Adipocyte (in vitro differentiated cells): ENCODE measurements around the gene TOMM20.
"Not testable (repeated sequence)": the region's sequence is repeated elsewhere in the genome, so short reads cannot be mapped to it uniquely, and the experiment has no call there.

Experiments
- DNase-seq: peaks from one replicate; pipeline ENCODE4 v3.0.0-alpha.2; 2015; ENCODE audit warnings: low read depth
- H3K27me3 ChIP-seq: replicated peaks from 2 replicates; pipeline ENCODE4 v1.7.0; 2013; ENCODE audit warnings: mild to moderate bottlenecking, low read length, moderate library complexity; ENCODE audit not compliant: control insufficient read depth, insufficient read depth
- H3K36me3 ChIP-seq: 2 replicates; pipeline ENCODE4 v1.7.0; 2013; ENCODE audit warnings: low read length, mild to moderate bottlenecking, moderate library complexity; ENCODE audit not compliant: control insufficient read depth, insufficient read depth, severe bottlenecking
- H3K4me1 ChIP-seq: 2 replicates; pipeline ENCODE4 v1.7.0; 2013; ENCODE audit warnings: mild to moderate bottlenecking, low read length, moderate library complexity; ENCODE audit not compliant: control insufficient read depth, insufficient read depth
- H3K4me3 ChIP-seq: 2 replicates; pipeline ENCODE4 v1.7.0; 2013; ENCODE audit warnings: mild to moderate bottlenecking, low read length, moderate library complexity
- H3K9ac ChIP-seq: 2 replicates; pipeline ENCODE4 v1.7.0; 2013; ENCODE audit warnings: mild to moderate bottlenecking, low read length, moderate library complexity
- H3K9me3 ChIP-seq: 2 replicates; pipeline ENCODE4 v1.7.0; 2013; ENCODE audit warnings: mild to moderate bottlenecking, low read length, moderate library complexity; ENCODE audit not compliant: control insufficient read depth

The TOMM20 gene

DNA sequence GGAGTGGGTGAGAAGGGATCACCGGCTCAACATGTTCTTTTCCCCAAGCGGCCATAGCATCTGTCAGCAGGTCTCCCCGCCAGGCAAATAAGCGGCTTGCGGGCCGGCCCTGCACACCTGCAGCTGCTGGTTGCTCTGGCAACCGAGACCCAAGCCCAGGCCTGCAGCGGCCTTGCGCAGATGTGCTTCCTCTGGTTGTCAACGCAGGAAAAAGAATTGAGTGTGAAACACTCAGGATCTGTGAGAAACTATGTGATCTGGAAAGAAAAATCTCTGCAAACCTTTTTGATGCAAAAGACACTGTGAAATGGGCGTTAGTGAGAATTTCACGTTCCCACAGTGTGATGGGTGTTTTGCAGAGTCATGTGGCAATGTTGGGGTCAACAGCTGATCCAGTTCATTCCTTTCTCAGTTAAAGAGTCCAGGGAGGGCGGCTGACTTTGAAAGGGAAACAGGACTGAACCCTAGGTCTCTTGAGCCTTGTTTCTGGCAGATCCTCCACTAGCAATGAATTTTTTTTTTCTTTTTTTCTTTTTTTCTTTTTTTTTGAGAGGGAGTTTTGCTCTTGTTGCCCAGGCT lies 28.4 kb downstream of the TOMM20 start:
- no peak for DNase-seq
- no peak overlapping the region for H3K4me3 ChIP-seq
- peaks cover 14% of the 10 kb centered on the region for H3K4me1 ChIP-seq
- H3K27me3 ChIP-seq, result no peaks in the 10 kb centered on the region
- no peaks in the 10 kb centered on the region for H3K9me3 ChIP-seq
- H3K9ac ChIP-seq, result no peak overlapping the region
- H3K36me3 ChIP-seq, result no peaks in the 10 kb centered on the region

DNA sequence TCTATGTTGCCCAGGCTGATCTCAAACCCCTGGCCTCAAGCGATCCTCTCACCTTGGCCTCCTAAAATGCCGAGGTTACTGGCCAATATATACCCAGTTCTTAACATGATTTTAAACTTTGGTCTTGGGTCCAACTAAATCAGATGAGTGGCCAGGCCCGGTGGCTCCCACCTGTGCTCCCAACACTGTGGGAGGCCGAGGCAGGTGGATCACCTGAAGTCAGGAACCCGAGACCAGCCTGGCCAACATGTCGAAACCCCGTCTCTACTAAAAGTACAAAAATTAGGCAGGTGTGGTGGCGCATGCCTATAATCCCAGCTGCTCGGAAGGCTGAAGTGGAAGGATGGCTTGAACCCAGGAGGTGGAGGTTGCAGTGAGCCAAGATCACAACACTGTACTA lies 29.6 kb downstream of the TOMM20 start:
- Histone ChIP-seq H3K36me3 (no peaks in the 10 kb centered on the region), H3K9me3 (no peaks in the 10 kb centered on the region), H3K9ac (no peak overlapping the region), H3K4me3 (no peak overlapping the region), H3K4me1 (peaks cover 7% of the 10 kb centered on the region), H3K27me3 (no peaks in the 10 kb centered on the region)
- no peak for DNase-seq

DNA sequence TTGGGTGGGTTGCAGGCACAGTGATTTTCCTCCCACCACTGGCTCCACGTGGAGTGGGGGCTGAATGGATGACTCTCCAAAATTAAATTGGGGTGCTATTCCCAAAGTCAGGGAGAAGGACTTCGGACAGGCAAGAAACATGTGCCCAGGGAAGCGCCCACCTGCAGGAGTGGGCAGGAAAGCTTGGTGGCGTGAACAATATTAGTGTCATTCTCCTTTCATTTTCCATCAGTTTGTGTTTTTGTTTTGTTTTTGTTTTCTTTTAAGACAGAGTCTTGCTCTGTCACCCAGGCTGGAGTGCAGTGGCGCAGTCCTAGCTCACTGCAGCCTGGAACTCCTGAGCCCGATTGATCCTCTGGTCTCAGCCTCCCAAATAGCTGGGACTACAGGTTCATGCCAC lies 30.1 kb downstream of the TOMM20 start:
- Histone ChIP-seq H3K9me3 (no peaks in the 10 kb centered on the region), H3K4me3 (no peak overlapping the region), H3K4me1 (peaks cover 6% of the 10 kb centered on the region), H3K9ac (no peak overlapping the region), H3K36me3 (no peaks in the 10 kb centered on the region), H3K27me3 (no peaks in the 10 kb centered on the region)
- DNase-seq, result no peak

DNA sequence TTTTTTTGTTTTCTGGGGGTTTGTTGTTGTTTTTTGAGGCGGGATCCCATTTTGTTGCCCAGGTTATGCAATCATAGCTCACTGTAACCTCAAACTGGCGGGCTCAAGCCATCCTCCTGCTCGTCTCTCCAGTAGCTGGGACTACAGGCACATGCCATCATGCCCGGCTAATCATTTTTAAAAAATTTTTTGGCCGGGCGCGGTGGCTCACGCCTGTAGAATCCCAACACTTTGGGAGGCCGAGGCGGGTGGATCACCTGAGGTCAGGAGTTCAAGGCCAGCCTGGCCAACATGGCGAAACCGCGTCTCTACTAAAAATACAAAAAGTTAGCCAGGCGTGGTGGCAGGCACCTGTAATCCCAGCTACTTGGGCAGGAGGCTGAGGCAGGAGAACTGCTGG lies 31.1 kb downstream of the TOMM20 start:
- H3K9me3 ChIP-seq, H3K9ac ChIP-seq, H3K36me3 ChIP-seq, H3K4me3 ChIP-seq, DNase-seq, H3K27me3 ChIP-seq: not testable (repeated sequence)
- peaks cover 14% of the 10 kb centered on the region for H3K4me1 ChIP-seq

DNA sequence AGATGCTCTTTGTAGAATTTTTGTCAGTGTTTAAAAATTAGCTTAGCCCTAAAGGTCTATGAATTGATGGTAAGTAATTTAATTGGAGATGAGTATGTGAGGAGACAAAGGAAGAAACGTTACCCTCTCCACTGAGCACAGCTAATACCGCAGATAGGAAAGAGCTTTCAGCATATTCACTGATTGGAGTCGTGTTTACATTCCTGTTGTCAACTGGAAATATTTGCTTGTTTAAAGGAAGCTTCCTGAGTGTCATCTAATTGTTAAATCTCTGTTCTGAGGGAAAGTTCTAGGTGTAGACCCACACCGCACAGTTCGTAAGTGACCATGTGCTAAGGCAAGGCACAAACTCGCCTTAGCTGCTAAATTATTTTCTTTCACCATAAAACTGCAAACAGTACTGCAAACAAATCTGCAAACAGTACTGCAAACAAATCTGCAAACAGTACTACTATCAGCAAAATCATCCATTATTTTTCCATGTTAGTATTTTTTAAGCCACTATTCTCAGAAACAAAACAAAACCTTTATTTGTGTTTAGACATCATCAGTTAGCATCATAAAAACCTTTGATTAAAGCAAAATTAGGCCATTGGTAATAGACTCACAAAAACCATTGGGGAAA lies 32.6 kb downstream of the TOMM20 start:
- Histone ChIP-seq H3K27me3 (no peaks in the 10 kb centered on the region), H3K9me3 (no peaks in the 10 kb centered on the region), H3K9ac (no peak overlapping the region), H3K4me3 (no peak overlapping the region), H3K36me3 (no peaks in the 10 kb centered on the region), H3K4me1 (peaks cover 10% of the 10 kb centered on the region)
- DNase-seq, result no peak

DNA sequence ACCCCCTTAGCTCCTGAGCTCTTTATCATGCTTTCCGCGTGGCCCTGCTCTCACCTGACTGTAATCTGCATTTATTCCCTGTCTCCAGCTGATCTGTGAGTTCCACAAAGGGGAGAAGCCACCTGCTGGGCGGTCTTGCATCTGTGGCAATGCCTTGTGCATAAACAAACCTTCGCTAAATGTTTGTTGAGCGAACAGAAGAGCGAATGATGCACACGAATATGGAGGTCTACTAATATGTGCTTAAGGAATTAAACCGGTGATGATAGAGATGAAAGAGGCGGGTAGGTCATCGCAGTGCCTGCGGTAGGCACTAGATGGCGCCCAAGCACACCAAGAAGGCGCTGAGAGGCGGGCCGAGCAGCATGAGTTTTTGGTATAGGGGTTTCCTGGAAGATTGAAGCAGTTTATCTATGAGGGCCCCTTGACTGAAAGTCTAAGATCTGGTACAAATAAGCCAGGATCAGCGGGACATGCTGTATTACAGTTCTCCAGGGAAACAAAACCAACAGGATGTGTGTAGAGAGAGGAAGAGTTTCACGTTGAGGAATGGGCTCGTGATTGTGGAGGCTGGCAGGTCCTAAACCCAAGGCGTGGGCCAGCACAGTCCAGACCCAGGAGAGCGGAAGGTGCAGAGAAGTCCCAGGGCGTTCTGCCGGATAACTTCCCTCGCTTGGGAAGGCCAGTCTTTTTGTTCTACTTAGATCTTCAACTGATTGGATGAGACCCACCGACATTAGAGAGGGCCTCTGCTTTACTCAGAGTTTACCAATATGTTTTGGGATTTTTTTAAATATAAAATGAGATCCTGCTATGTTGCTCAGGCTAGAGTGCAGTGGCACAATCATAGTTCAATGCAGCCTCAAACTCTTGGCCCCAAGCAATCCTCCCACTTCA lies 34.7 kb downstream of the TOMM20 start:
- Histone ChIP-seq H3K9ac (peak overlapping the region; percentile 76), H3K4me3 (peak overlapping the region; percentile 74), H3K36me3 (no peaks in the 10 kb centered on the region), H3K27me3 (no peaks in the 10 kb centered on the region), H3K9me3 (no peaks in the 10 kb centered on the region), H3K4me1 (peaks cover 15% of the 10 kb centered on the region)
- peak; percentile 86 for DNase-seq

DNA sequence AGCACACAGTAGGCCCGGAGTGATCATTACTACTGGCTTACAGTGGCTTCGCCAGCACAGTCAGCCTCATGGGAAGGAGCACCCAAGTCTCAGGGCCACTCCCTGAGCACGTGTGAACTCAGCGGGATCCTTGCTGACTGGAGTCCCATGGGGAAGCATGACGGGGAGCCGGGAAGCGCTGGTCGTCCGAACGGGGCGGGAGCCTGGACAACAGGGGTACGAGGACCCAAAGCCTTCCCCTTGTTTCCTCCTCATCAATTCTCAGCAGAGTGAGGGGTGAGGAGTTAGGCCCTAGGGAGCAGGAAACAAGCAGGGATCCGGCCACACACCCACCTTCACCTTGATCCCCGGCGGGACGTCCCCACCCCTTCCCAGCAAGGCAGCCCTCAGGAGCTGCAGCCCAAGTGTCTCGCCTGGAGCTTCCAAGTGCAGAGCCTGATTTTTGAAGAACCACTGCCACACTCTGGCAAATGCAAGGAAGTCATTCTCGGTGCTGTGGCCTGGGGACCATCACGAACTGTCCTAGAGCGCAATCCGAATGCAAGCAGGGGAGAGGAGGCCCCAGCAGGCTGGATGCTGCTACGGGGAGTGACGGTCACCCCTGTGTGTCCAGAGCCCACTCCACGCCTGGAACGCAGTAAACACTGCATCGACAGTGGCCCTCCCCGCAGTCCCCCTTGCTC lies 35.5 kb downstream of the TOMM20 start:
- H3K4me3 ChIP-seq, result peak overlapping the region; percentile 74
- H3K36me3 ChIP-seq, result no peaks in the 10 kb centered on the region

DNA sequence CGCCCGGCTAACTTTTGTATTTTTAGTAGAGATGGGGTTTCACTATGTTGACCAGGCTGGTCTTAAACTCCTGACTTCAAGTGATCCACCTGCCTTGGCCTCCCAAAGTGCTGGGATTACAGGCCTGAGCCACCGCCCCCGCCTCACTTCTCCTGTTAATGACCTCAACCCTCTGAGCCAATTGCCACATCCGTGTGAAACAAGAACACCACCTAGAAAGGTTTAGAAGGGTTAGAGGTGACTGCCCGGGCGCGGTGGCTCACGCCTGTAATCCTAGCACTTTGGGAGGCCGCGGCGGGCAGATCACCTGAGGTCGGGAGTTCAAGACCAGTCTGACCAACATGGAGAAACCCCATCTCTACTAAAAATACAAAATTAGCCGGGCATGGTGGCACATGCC lies 36.2 kb downstream of the TOMM20 start:
- H3K27me3 ChIP-seq, H3K9me3 ChIP-seq, H3K4me3 ChIP-seq, H3K9ac ChIP-seq, H3K36me3 ChIP-seq, DNase-seq: not testable (repeated sequence)
- peaks cover 15% of the 10 kb centered on the region for H3K4me1 ChIP-seq

More for the DNA sequence above, 35.5 kb downstream of the TOMM20 start:
- peak; percentile 64 for DNase-seq
- peak overlapping the region; percentile 76 for H3K9ac ChIP-seq
- no peaks in the 10 kb centered on the region for H3K27me3 ChIP-seq
- peaks cover 15% of the 10 kb centered on the region for H3K4me1 ChIP-seq
- no peaks in the 10 kb centered on the region for H3K9me3 ChIP-seq

DNA sequence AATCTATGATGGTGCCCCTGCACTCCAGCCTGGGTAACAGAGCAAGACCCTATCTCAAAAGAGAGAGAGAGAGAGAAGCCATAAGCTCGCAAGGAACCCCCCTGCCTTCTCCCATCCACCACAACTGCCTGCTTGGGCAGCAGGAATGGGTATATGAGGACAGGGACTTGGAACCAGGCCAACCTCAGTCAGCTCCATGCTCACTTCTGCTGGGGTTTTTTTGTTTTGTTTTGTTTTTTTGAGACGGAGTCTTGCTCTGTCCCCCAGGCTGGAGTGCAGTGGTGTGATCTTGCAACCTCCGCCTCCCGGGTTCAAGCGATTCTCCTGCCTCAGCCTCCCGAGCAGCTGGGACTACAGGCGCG lies 36.6 kb downstream of the TOMM20 start:
- not testable (repeated sequence) for DNase-seq, H3K4me3 ChIP-seq, H3K9ac ChIP-seq, H3K36me3 ChIP-seq, H3K27me3 ChIP-seq, H3K9me3 ChIP-seq
- peaks cover 15% of the 10 kb centered on the region for H3K4me1 ChIP-seq

DNA sequence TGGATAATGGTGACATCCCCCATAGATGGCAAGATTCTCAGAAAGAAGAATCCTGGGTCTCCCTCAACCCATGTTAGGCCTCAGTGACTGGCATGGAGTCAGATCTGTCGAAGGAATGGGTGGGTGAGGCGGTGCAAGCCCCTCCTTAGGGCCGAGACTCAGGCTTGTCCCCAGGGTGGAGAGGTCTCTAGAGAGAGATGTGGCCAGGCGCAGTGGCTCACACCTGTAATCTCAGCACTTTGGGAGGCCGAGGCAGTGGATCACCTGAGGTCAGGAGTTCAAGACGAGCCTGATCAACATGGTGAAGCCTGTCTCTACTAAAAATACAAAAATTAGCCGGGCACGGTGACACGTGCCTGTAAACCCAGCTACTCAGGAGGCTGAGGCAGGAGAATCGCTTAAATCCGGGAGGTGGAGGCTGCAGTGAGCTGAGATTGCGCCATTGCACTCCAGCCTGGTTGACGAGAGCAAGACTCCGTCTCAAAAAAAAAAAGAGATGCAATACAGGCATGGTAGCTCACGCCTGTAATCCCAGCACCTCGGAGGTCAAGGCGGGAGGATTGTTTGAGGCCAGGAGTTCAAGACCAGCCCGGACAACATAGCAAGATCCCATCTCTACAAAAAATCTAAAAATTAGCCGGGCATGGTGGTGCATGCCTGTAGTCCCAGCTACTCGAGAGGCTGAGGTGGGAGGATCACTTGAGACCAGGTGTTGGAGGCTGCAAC lies 37.2 kb downstream of the TOMM20 start:
- not testable (repeated sequence) for H3K36me3 ChIP-seq, H3K9ac ChIP-seq, H3K9me3 ChIP-seq, H3K4me3 ChIP-seq, H3K27me3 ChIP-seq, DNase-seq
- peaks cover 15% of the 10 kb centered on the region for H3K4me1 ChIP-seq
